Hippocampal formation (tissue), 2 donors: Measurements from ENCODE around the gene WWOX.
A peak's percentile ranks its signal among the peaks of the same experiment; 100 is the strongest.

ENCODE experiments used
- DNase-seq, 2 donors: peaks; one replicate each; lab custom pipeline; 2025; lab: John Stamatoyannopoulos, UW

WWOX gene

DNA sequence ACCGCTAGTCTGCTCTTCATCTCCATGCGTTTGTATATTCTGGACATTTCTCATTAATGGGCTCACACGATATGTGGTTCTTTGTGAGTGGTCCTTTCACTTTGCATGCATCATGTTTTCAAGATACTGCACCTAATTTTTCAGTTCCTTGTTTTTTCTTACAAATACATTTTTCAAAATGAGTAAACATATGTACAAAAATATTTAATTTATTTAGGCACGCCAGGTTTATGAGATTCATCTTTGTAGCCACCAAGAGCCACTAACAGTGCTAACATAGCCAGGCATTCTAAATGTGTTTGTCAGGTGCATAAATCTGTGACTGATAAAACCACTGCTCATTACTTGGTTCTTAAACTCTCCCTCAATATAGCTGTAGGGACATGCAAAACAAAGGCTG is 375.3 kb downstream of the WWOX start:
- DNase-seq: no peak

DNA sequence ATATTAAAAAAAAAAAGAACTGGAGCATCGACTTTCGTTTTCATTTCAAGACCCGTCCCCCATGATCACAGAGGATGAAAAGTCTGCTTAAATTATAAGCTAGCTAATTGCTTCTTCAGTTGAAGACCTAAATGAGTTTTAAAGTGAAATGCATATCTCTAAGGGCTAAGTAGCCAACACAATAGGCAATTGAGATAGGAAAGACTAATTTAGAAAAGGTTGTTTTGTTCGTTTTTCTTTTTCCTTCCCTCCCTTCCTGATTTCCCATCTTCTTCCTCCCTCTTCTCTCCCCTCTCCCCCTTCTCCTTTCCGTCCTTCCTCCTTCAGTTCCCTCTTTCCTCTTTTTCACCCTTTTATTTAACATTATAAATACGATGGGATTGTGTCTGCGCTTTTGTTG is 377.2 kb downstream of the WWOX start:
- DNase-seq: no peak

GRCh38 chr16:78478267-78478861 is 378.9 kb downstream of the WWOX start:
- DNase-seq: no peak

DNA sequence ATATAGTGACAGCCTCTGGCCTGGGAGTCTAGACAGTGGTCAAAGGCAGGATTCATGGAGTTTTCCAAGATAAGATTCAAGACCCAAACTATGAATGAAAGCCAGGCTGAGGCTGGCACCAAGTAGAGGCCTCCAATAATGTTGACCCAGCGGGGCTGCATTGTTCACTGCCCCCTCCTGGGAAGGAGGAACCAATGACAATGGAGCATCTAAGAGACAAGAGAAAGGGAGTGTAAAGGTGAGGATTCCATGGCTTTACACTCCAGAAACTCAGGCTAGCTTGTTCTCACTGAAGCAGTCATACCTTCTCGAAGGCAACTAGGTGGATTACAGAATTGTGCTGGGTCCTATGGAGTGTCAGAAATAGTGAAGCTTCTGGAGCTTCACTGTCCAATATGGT is 380.3 kb downstream of the WWOX start:
- DNase-seq: no peak

DNA sequence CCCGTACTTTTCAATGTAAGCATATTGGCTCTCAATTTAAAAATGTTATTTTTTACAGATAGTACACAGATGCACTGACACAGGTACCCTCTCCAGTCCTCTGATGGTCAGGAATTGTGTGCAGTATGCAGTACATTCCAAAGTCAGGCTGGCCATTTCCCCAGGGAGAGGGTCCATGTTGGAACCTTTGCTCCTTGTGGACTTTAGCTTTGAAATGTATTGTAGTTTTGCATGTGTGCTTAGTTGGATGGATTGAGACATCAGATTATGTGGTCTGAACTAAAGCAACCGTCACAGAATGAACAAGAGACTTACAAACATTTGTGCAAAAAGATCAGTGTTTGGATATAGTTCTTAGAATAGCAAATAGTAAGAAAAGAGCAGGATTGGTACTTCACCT is 381.1 kb downstream of the WWOX start:
- DNase-seq: no peak

- DNase-seq: no peak
Observed at GRCh38 chr16:78483124-78483992, 383.9 kb downstream of the WWOX start.

DNA sequence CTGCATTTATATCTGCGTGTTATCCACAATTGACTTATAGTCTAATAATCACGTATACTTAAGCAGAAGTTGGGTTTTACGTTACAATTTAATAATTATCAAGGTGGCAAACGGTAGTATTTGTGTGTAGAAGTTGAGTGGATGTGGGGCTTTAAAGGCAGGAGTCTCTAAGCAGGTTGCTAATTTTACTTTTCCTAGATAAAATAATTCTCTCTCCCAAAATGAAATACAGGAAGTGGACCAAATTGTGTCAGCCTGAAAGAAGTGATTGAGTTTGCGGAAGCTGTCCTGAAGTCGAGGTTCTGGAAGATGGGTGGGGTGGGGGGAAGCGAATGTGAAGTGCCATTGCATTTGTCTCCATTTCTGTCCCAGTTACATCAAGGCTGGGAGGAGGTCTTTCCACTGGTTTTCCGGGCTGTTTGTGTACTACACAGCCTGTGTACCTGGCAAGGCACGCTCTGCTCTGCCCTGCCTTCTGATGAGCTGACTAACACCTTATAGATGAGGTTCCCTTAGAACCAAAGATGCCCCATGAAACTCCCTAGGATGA is 385.1 kb downstream of the WWOX start:
- DNase-seq: no peak

GRCh38 chr16:78485188-78485916 is 385.9 kb downstream of the WWOX start:
- DNase-seq: no peak

- DNase-seq: no peak
Observed at GRCh38 chr16:78485917-78486257, 386.4 kb downstream of the WWOX start.

DNA sequence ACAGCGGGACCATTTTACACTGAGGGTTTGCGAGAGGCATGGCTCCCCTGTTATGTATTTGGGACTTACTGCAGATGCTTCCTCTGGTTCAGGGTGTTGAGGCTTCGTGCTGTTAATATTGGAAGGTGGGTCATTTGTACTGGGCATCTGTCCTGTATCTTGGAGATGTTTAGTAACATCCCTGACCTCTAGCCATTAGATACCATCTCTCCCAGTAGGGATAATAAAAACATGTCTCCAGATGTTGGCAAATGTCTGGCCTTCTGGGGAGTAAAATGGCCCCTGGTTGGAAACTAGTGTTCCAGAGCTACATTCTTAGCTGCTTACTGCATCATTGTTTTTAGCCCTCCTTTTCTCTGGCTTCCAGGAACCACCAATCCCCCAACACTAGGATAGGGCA is 388.0 kb downstream of the WWOX start:
- no peak for DNase-seq

GRCh38 chr16:78489072-78489471 is 389.6 kb downstream of the WWOX start:
- DNase-seq: no peak

- no peak for DNase-seq
Observed at GRCh38 chr16:78489631-78490030, 390.2 kb downstream of the WWOX start.

GRCh38 chr16:78490431-78490830 is 391.0 kb downstream of the WWOX start:
- DNase-seq: no peak

- DNase-seq: peak in 1 of 2 donors; percentile 24
Observed at GRCh38 chr16:78490847-78491246, 391.4 kb downstream of the WWOX start.

DNA sequence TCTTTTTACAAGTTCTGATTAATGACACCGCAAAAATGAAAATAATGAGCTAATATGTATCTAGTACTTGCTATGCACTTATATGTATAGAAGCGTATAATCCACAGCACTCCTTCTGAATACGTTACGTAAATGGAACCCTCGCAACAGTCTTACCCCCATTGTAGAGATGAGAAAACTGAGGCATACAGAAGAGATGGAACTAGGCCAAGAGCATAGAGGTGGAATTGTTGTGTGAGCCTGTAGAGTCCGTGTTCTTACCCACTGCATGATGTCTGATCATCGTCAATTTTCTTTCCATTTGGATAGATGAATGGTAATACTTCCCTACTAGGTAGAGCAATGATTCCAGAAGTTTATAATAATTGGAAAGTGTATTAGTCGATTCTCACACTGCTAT is 394.1 kb downstream of the WWOX start:
- no peak for DNase-seq

GRCh38 chr16:78494105-78494504 is 394.7 kb downstream of the WWOX start:
- no peak for DNase-seq

DNA sequence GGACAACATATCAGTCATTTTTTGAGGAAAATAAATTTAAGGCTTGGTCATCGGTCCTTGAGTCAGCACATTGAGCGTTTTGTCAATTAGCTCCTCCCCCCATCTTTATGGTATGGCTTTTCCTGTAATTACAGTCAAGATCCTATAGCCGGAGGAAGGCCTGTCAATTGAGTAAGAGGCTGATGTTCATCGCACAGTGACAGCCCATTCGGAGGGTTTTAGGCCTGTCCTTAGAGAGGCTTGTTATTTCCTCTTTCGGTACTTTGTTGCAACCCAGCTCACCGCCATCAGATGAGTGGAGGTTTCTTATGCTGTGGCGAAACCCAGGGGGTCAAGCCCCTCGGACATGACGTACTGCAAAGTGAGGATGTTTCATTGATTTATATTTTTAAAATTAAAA is 395.2 kb downstream of the WWOX start:
- DNase-seq: no peak

GRCh38 chr16:78496189-78496588 is 396.7 kb downstream of the WWOX start:
- no peak for DNase-seq

DNA sequence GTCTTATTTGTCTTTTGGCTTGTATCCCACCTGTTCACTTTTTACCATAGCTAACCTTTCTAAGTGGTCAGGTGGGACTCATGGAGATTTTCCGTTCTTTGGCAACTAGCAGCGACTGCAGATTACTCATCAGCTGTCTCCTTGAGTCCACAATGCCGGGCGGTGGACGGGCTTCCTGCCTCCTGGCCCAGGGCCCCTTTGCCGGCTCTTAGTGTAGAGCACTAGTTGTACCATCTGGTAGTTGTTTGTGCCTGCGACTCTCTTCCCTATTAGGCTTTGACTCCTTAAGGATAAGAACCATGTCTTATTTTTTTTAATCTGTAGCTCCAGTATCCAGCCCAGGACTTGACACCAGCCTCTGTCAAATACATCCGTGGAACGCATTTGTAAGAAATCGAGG is 399.9 kb downstream of the WWOX start:
- no peak for DNase-seq

- no peak for DNase-seq
Observed at GRCh38 chr16:78500659-78501270, 401.3 kb downstream of the WWOX start.

GRCh38 chr16:78501744-78502143 is 402.3 kb downstream of the WWOX start:
- DNase-seq: no peak

GRCh38 chr16:78502812-78503350 is 403.4 kb downstream of the WWOX start:
- DNase-seq: no peak
